ENCODE measurements around the gene TRAM2.

Gene TRAM2

GRCh38 chr6:52518279-52518945, 58.4 kb downstream of the TRAM2 start:
- TF ChIP-seq CTCF (conservative IDR thresholded peaks at IDR 0.05; ENCODE audit: low read length) = no peak
- peak overlapping the region; percentile 2 for H3K4me3 ChIP-seq (ENCODE audit: low read length)
- no peak for DNase-seq (ENCODE audit: low read depth)

- DNase-seq (ENCODE audit: low read depth) = peak; percentile 94
- peak overlapping the region; percentile 2 for H3K4me3 ChIP-seq (ENCODE audit: low read length)
- TF ChIP-seq CTCF (conservative IDR thresholded peaks at IDR 0.05; ENCODE audit: low read length) = 0 out of 2 replicates have a peak, but pooled peaks have one; percentile 5
Observed at GRCh38 chr6:52517502-52518278, 59.2 kb downstream of the TRAM2 start.

- H3K4me3 ChIP-seq (ENCODE audit: low read length) = no peak overlapping the region
- no peak for DNase-seq (ENCODE audit: low read depth)
- TF ChIP-seq CTCF (conservative IDR thresholded peaks at IDR 0.05; ENCODE audit: low read length) = no peak
Observed at GRCh38 chr6:52516943-52517342, 59.9 kb downstream of the TRAM2 start.

GRCh38 chr6:52516269-52516668, 60.6 kb downstream of the TRAM2 start:
- no peak overlapping the region for H3K4me3 ChIP-seq (ENCODE audit: low read length)
- no peak for DNase-seq (ENCODE audit: low read depth)
- no peak for TF ChIP-seq CTCF (conservative IDR thresholded peaks at IDR 0.05; ENCODE audit: low read length)

- no peak for DNase-seq (ENCODE audit: low read depth)
- H3K4me3 ChIP-seq (ENCODE audit: low read length) = no peak overlapping the region
- no peak for TF ChIP-seq CTCF (conservative IDR thresholded peaks at IDR 0.05; ENCODE audit: low read length)
Observed at GRCh38 chr6:52515219-52515960, 61.5 kb downstream of the TRAM2 start.

GRCh38 chr6:52514514-52514913, 62.3 kb downstream of the TRAM2 start:
- DNase-seq (ENCODE audit: low read depth) = peak; percentile 93
- no peak for TF ChIP-seq CTCF (conservative IDR thresholded peaks at IDR 0.05; ENCODE audit: low read length)
- H3K4me3 ChIP-seq (ENCODE audit: low read length) = no peak overlapping the region
